ENCODE data around the gene SCARB2.

- TF ChIP-seq CTCF (conservative IDR thresholded peaks at IDR 0.05; ENCODE audit: low read length) (no peak), EZH2phosphoT487 (IDR thresholded peaks at IDR 0.05; ENCODE audit: borderline replicate concordance) (no peak)
Observed at GRCh38 chr4:76148142-76148865, 65.3 kb downstream of the SCARB2 start, which contains the start of gene NUP54.

All from Loucy (cell line).